Left ventricle myocardium inferior (tissue), 1 donor: ENCODE measurements around the gene CSRP1. TPM values are rescaled to one million over a fixed set of nuclear protein-coding genes. Genes with fewer than 3 reads are reported as not detected.

Experiments
- DNase-seq: peaks from one replicate; pipeline ENCODE4 v3.0.0-alpha.2; 2020
- H3K27ac ChIP-seq: fragments of 200-600 bp; replicated peaks from 2 replicates; pipeline ENCODE4 v1.8.0; 2021
- H3K27me3 ChIP-seq: fragments of 200-600 bp; 2 replicates; pipeline ENCODE4 v1.8.0; 2021; ENCODE audit warnings: low read depth
- H3K36me3 ChIP-seq: fragments of 200-600 bp; 2 replicates; pipeline ENCODE4 v1.8.0; 2021
- H3K4me1 ChIP-seq: fragments of 200-600 bp; 2 replicates; pipeline ENCODE4 v1.8.0; 2021
- H3K4me3 ChIP-seq: fragments of 200-600 bp; 2 replicates; pipeline ENCODE4 v1.8.0; 2021; ENCODE audit warnings: mild to moderate bottlenecking, moderate library complexity
- H3K9me3 ChIP-seq: fragments of 200-600 bp; replicated peaks from 2 replicates; pipeline ENCODE4 v1.8.0; 2021
- intact Hi-C: fragments of 100-400 bp; cut with micrococcal nuclease; formaldehyde crosslinking; loops from one replicate; pipeline ENCODE4 v1.11.0; 2022
- total RNA-seq: library from RNA; stranded (reverse); fragmentation: NEBNext Ultra II Directional; extraction: Animal tissue kit (Norgen Biotek cat#: 25700); gene quantifications from one replicate; pipeline ENCODE4 v1.2.1, GENCODE V29; 2021
- TF ChIP-seq, protein P1 (sequence below): fragments of 200-600 bp; IDR thresholded peaks from 2 replicates; pipeline ENCODE4 v1.8.0; 2021; ENCODE audit warnings: antibody characterized with exemption, mild to moderate bottlenecking, borderline replicate concordance
- donor health status: DM: no; HTN: yes; CAD: no; lungs with severe emphysema.

CSRP1 gene
- total RNA-seq, 1 donor from 2014 or later = 41.0 TPM

DNA sequence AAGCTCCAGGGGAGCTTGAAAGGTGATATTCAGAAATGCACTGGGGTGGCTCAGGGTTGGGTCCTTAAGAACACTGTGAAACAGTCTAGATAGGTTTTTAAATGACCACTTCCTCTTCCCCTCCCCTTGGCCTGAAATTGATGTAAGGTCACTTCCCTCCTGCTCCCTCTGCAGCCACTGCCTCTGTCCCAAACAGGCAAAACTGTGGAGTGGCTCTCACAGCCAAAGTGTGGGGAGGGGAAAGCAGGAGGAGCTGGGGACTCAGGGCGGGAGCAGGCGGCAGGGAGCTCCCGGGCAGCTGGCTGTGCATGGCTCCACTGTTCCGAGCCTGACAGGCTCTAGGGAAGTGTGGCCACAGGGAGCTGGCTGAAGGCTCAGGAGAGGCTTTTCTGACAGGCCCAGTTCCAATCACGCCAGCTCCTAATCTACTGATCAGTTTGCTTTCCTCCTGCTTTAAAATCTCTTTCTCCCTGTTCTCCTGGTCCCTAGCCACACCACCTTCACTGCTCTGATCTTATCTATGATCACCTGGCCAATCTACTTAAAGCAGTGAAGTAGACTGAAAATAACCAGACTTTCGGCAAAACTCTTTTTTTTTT lies 5.1 kb upstream of the CSRP1 start:
- peak; percentile 71 for DNase-seq
- intact Hi-C loops = loop anchor here (2.0 kb wide), 1 partner anchor 29 kb away; no protein-coding TSS in a partner anchor
- TF ChIP-seq, protein P1, sequence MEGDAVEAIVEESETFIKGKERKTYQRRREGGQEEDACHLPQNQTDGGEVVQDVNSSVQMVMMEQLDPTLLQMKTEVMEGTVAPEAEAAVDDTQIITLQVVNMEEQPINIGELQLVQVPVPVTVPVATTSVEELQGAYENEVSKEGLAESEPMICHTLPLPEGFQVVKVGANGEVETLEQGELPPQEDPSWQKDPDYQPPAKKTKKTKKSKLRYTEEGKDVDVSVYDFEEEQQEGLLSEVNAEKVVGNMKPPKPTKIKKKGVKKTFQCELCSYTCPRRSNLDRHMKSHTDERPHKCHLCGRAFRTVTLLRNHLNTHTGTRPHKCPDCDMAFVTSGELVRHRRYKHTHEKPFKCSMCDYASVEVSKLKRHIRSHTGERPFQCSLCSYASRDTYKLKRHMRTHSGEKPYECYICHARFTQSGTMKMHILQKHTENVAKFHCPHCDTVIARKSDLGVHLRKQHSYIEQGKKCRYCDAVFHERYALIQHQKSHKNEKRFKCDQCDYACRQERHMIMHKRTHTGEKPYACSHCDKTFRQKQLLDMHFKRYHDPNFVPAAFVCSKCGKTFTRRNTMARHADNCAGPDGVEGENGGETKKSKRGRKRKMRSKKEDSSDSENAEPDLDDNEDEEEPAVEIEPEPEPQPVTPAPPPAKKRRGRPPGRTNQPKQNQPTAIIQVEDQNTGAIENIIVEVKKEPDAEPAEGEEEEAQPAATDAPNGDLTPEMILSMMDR = no peak
- H3K4me1 ChIP-seq = peaks cover 36% of the 10 kb centered on the region
- H3K27ac ChIP-seq = peak overlapping the region; percentile 89
- H3K36me3 ChIP-seq = no peaks in the 10 kb centered on the region
- H3K27me3 ChIP-seq = no peaks in the 10 kb centered on the region
- H3K9me3 ChIP-seq = no peaks in the 10 kb centered on the region
- H3K4me3 ChIP-seq = peak overlapping the region; percentile 24

DNA sequence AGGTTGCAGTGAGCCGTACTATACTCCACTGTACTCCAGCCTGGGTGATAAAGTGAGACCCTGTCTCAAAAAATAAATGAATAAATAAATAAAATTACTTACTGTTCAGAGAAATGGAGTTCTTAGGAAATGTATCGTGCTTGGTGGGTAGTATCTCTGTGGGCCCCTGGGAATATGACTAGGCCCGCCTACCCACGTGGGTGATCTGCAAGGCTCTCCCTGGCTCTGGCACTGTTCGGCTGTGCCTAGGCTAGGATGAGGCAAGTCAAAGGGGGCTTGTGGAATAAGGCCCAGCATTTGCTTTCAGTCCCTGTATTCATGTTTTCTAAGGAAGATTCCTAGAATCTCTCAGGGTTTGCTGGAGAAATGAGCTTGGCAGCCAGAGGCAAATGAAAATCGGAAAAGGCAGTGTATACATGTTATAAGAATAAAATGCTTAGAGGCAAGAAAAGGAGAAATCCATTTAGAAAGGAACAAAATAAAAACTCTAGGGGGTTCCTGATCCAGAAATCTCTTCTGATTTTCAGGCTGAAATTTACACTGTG lies 4.5 kb upstream of the CSRP1 start:
- no peaks in the 10 kb centered on the region for H3K9me3 ChIP-seq
- intact Hi-C loops = no loop called here
- peak overlapping the region; percentile 89 for H3K27ac ChIP-seq
- no peaks in the 10 kb centered on the region for H3K27me3 ChIP-seq
- H3K4me1 ChIP-seq = peaks cover 41% of the 10 kb centered on the region
- H3K36me3 ChIP-seq = no peaks in the 10 kb centered on the region
- H3K4me3 ChIP-seq = no peak overlapping the region
- no peak for DNase-seq
- TF ChIP-seq, protein P1 = no peak

- H3K4me1 ChIP-seq = peaks cover 48% of the 10 kb centered on the region
- TF ChIP-seq, protein P1 = no peak
- no peaks in the 10 kb centered on the region for H3K27me3 ChIP-seq
- intact Hi-C loops = no loop called here
- DNase-seq = no peak
- no peaks in the 10 kb centered on the region for H3K9me3 ChIP-seq
- peak overlapping the region; percentile 89 for H3K27ac ChIP-seq
- H3K4me3 ChIP-seq = no peak overlapping the region
- no peaks in the 10 kb centered on the region for H3K36me3 ChIP-seq
Measured at GRCh38 chr1:201510734-201511133, 3.8 kb upstream of the CSRP1 start.

GRCh38 chr1:201509601-201510374 lies 2.9 kb upstream of the CSRP1 start:
- TF ChIP-seq, protein P1 = no peak
- H3K27me3 ChIP-seq = no peaks in the 10 kb centered on the region
- no peaks in the 10 kb centered on the region for H3K9me3 ChIP-seq
- no peak overlapping the region for H3K4me3 ChIP-seq
- H3K27ac ChIP-seq = no peak overlapping the region
- peaks cover 57% of the 10 kb centered on the region for H3K4me1 ChIP-seq
- H3K36me3 ChIP-seq = no peaks in the 10 kb centered on the region
- intact Hi-C loops = no loop called here
- no peak for DNase-seq

DNA sequence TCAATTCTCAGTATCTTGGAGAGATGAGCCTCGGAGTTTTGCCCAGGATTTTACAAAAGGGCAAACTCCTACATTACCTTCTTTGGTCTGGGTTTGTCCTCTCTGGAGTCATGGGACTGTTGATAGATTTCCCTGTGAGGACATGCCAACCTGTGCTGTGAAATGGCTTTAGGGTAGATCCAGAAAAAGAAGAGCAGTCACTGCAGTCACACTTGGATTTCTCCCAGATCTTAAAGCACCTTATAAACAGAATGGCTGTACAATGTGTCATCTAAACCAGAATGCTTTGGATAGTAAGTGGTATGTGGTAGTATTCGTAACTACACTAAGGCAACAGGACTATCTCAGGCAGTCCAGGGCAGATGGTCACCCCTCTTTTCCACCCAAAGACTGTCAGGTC lies 1.9 kb upstream of the CSRP1 start:
- intact Hi-C loops = no loop called here
- Histone ChIP-seq H3K27me3 (no peaks in the 10 kb centered on the region), H3K4me1 (peaks cover 67% of the 10 kb centered on the region), H3K27ac (no peak overlapping the region), H3K4me3 (no peak overlapping the region), H3K36me3 (no peaks in the 10 kb centered on the region), H3K9me3 (no peaks in the 10 kb centered on the region)
- no peak for DNase-seq
- TF ChIP-seq, protein P1 = no peak
